Colonic mucosa (tissue), 4 donors: ENCODE measurements around the gene PBX1. TPM values are rescaled to one million over a fixed set of nuclear protein-coding genes. Genes with fewer than 3 reads are reported as not detected.

ENCODE experiments used
- DNase-seq: peaks from one replicate; pipeline ENCODE4 v3.0.0-alpha.2; 2020
- H3K27ac ChIP-seq: fragments of 200-600 bp; one replicate; pipeline ENCODE4 v1.8.0; 2021
- H3K27me3 ChIP-seq: fragments of 200-600 bp; one replicate; pipeline ENCODE4 v1.8.0; 2021
- H3K36me3 ChIP-seq: fragments of 200-600 bp; one replicate; pipeline ENCODE4 v1.8.0; 2021
- H3K4me1 ChIP-seq: fragments of 200-600 bp; one replicate; pipeline ENCODE4 v1.8.0; 2021; ENCODE audit warnings: mild to moderate bottlenecking
- H3K4me3 ChIP-seq: fragments of 200-600 bp; one replicate; pipeline ENCODE4 v1.8.0; 2021
- H3K9ac ChIP-seq, 2 donors: one replicate each; pipeline ENCODE4 v1.7.0; 2013; ENCODE audit warnings: control low read depth in 2 of 2, low read depth in 2 of 2, low read length in 2 of 2
- H3K9me3 ChIP-seq: fragments of 200-600 bp; one replicate; pipeline ENCODE4 v1.8.0; 2021
- intact Hi-C: fragments of 100-400 bp; cut with DNase I; formaldehyde crosslinking; loops from one replicate; pipeline ENCODE4 v1.14.1; 2022
- total RNA-seq, 2 donors: library from RNA; stranded (reverse); fragmentation: NEBNext Ultra II Directional in 1 of 2; extraction: Animal tissue kit (Norgen Biotek cat#: 25700) in 1 of 2; gene quantifications; one replicate each; pipeline ENCODE4 v1.2.1, GENCODE V29; 2021
- TF ChIP-seq, protein P1 (sequence below): fragments of 200-600 bp; IDR thresholded peaks from one replicate; pipeline ENCODE4 v1.8.0; 2022; ENCODE audit warnings: antibody characterized with exemption, mild to moderate bottlenecking
- donor health status: healthy.
- donor health status: DM: no; HTN: no; CAD: no.
- donor health status: DM: no; HTN: no; CAD: no.

The PBX1 gene
- total RNA-seq, 2 donors from 2014 or later: 27.2 to 53.7 TPM

DNA sequence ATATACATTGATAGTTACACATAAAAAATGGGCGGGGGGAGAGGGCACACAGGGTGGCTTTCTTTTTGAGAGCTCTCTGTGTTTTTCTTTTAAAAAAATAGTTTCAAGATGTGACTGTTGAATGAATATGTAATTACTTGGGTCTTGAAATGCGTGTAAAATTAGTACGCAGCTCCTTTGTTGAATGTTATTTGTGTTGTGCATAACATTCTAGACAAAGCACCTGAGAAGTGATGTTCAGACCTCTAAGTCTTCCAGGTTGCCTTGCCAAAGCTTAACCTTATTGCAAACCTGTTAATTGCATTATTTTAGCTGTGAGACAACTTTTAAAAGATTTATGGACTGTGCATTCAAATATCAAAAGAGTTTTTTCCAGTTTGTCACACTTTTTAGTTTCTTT lies 5.4 kb downstream of the PBX1 start:
- no peak for DNase-seq
- no peak overlapping the region for H3K9ac ChIP-seq
- H3K36me3 ChIP-seq: no peaks in the 10 kb centered on the region
- no peaks in the 10 kb centered on the region for H3K27me3 ChIP-seq
- peak overlapping the region; percentile 4 for H3K4me3 ChIP-seq
- H3K9me3 ChIP-seq: no peaks in the 10 kb centered on the region
- no peak overlapping the region for H3K27ac ChIP-seq
- TF ChIP-seq, protein P1, sequence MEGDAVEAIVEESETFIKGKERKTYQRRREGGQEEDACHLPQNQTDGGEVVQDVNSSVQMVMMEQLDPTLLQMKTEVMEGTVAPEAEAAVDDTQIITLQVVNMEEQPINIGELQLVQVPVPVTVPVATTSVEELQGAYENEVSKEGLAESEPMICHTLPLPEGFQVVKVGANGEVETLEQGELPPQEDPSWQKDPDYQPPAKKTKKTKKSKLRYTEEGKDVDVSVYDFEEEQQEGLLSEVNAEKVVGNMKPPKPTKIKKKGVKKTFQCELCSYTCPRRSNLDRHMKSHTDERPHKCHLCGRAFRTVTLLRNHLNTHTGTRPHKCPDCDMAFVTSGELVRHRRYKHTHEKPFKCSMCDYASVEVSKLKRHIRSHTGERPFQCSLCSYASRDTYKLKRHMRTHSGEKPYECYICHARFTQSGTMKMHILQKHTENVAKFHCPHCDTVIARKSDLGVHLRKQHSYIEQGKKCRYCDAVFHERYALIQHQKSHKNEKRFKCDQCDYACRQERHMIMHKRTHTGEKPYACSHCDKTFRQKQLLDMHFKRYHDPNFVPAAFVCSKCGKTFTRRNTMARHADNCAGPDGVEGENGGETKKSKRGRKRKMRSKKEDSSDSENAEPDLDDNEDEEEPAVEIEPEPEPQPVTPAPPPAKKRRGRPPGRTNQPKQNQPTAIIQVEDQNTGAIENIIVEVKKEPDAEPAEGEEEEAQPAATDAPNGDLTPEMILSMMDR: no peak
- no peaks in the 10 kb centered on the region for H3K4me1 ChIP-seq
- intact Hi-C loops: no loop called here

DNA sequence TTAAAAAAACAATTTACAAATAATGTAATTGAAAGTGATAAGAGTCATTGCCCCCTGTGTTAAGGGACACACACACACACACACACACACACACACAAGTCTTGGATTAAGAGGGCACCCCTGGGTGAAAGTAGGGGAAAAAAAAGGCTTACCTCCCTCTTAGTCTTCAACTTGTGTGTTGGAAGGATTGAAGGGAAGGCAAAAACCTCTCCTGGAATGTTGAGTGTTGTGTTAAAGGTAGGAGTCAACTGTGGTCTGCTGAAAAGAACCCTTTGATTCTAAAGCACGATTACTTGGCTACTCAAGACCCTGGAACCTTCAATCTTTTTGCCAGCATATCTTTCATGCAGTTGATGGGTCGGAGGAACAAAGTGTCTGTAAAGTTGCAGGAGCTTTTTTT lies 6.4 kb downstream of the PBX1 start:
- H3K4me1 ChIP-seq: no peaks in the 10 kb centered on the region
- H3K4me3 ChIP-seq: no peak overlapping the region
- DNase-seq: no peak
- H3K27me3 ChIP-seq: no peaks in the 10 kb centered on the region
- no peak overlapping the region for H3K9ac ChIP-seq
- H3K36me3 ChIP-seq: no peaks in the 10 kb centered on the region
- H3K9me3 ChIP-seq: no peaks in the 10 kb centered on the region
- intact Hi-C loops: no loop called here
- TF ChIP-seq, protein P1: no peak
- no peak overlapping the region for H3K27ac ChIP-seq

DNA sequence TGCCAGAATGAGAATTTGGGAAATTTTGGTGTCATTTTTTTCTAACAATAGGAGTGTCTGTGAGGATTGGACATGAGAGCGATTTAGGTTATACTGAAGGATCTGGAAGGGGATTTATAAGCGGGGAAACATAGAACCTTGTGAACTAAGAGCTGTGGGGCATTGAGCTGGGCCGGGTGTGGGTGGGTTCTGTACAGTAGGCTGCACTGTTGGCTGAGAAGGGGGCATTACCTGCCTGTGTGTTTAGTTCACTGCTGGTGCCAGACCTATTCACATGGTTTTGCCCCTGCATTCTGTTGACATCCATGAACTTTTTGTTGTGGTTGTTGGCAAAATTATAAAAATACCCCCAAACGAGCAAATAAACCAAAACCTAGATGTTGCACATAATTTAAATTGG lies 8.8 kb downstream of the PBX1 start:
- no peaks in the 10 kb centered on the region for H3K9me3 ChIP-seq
- DNase-seq: no peak
- TF ChIP-seq, protein P1: no peak
- no peaks in the 10 kb centered on the region for H3K27me3 ChIP-seq
- no peak overlapping the region for H3K9ac ChIP-seq
- H3K27ac ChIP-seq: no peak overlapping the region
- intact Hi-C loops: no loop called here
- H3K4me1 ChIP-seq: no peaks in the 10 kb centered on the region
- no peak overlapping the region for H3K4me3 ChIP-seq
- no peaks in the 10 kb centered on the region for H3K36me3 ChIP-seq

DNA sequence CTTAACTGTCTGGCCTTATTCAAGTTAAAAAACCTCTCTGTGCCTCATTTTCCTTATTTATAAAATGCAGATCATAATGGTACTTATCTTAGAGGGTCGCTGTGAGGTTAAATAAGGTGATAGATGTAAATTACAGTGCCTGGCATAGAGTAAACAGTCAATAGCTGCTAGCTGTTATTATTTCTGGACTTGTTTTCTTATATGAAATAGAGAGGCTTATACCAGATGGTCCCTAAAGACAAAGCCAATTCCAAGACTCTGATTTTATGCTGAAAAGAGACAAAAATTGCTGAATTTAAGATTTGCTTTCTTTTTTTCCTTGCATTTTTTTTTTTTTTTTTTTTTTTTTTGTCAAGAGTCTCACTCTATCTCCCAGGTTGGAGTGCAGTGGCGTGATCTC lies 10.3 kb downstream of the PBX1 start:
- H3K27me3 ChIP-seq: no peaks in the 10 kb centered on the region
- TF ChIP-seq, protein P1: no peak
- H3K4me1 ChIP-seq: no peaks in the 10 kb centered on the region
- H3K27ac ChIP-seq: no peak overlapping the region
- no peak overlapping the region for H3K4me3 ChIP-seq
- DNase-seq: no peak
- no peaks in the 10 kb centered on the region for H3K36me3 ChIP-seq
- intact Hi-C loops: no loop called here
- H3K9me3 ChIP-seq: no peaks in the 10 kb centered on the region
- no peak overlapping the region for H3K9ac ChIP-seq

DNA sequence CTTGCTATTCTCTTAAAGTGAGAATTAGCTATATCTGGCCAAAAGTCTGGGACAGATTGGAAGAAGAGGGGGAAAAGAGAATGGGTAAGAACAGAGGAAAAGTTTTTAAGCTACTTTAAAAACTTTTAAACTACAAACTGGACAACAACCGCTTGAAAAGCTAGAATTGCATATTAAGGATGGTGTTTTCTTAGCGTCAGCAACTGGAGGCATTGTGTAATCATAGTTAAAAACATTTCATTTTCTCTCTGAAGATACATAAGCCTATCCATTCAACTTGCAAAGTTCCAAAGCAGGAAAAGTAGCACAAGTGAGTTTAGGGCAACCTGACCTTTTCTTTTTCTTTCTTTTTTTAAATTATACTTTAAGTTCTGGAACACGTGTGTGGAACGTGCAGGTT lies 10.9 kb downstream of the PBX1 start:
- Histone ChIP-seq H3K4me3 (no peak overlapping the region), H3K9me3 (no peaks in the 10 kb centered on the region), H3K36me3 (no peaks in the 10 kb centered on the region), H3K4me1 (no peaks in the 10 kb centered on the region), H3K27me3 (no peaks in the 10 kb centered on the region), H3K27ac (no peak overlapping the region), H3K9ac (no peak overlapping the region)
- no peak for DNase-seq
- TF ChIP-seq, protein P1: no peak
- intact Hi-C loops: no loop called here

DNA sequence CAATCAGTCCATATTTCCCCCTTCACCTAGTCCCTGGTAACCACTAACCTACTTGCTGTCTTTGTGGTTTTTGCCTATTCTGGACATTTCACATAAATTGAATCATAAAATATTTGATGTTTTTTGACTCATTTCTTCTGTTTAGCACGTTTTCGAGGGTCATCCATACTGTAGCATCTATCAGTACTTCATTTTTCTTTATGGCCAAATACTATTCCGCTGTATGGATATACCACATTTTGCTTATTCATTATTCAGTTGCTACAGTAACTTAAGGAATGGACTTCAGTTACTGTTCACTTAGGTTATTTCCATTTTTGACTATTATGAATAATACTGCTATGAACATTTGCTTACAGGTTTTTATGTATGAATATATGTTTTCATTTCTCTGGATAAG lies 12.3 kb downstream of the PBX1 start:
- H3K36me3 ChIP-seq: no peaks in the 10 kb centered on the region
- no peak overlapping the region for H3K4me3 ChIP-seq
- TF ChIP-seq, protein P1: no peak
- no peak for DNase-seq
- intact Hi-C loops: no loop called here
- H3K27ac ChIP-seq: no peak overlapping the region
- H3K9me3 ChIP-seq: no peaks in the 10 kb centered on the region
- no peaks in the 10 kb centered on the region for H3K27me3 ChIP-seq
- no peaks in the 10 kb centered on the region for H3K4me1 ChIP-seq
- no peak overlapping the region for H3K9ac ChIP-seq
